Stimulated activated CD8-positive, alpha-beta memory T cell treated with anti-CD3 and anti-CD28 coated beads, Interleukin-15, amount 100 ng/mL, for 1 hour (primary cell): ENCODE measurements around the gene C16orf46.

Source experiments
- DNase-seq: peaks from one replicate; pipeline ENCODE4 v3.0.0-alpha.2; 2020; ENCODE audit warnings: low read depth

C16orf46 gene

GRCh38 chr16:81014672-81015071 is 62.4 kb downstream of the C16orf46 start:
- no peak for DNase-seq

GRCh38 chr16:81012974-81013373 is 64.1 kb downstream of the C16orf46 start:
- no peak for DNase-seq
